Activated T-cell treated with anti-CD3 and anti-CD28 coated beads, Interleukin-2, amount 50 U/mL, for 48 hours (primary cell): ENCODE measurements around the gene CBX4.

Source experiments
- DNase-seq, 2 experiments: peaks; one replicate each; pipeline ENCODE4 v3.0.0-alpha.2; 2020

Gene CBX4

DNA sequence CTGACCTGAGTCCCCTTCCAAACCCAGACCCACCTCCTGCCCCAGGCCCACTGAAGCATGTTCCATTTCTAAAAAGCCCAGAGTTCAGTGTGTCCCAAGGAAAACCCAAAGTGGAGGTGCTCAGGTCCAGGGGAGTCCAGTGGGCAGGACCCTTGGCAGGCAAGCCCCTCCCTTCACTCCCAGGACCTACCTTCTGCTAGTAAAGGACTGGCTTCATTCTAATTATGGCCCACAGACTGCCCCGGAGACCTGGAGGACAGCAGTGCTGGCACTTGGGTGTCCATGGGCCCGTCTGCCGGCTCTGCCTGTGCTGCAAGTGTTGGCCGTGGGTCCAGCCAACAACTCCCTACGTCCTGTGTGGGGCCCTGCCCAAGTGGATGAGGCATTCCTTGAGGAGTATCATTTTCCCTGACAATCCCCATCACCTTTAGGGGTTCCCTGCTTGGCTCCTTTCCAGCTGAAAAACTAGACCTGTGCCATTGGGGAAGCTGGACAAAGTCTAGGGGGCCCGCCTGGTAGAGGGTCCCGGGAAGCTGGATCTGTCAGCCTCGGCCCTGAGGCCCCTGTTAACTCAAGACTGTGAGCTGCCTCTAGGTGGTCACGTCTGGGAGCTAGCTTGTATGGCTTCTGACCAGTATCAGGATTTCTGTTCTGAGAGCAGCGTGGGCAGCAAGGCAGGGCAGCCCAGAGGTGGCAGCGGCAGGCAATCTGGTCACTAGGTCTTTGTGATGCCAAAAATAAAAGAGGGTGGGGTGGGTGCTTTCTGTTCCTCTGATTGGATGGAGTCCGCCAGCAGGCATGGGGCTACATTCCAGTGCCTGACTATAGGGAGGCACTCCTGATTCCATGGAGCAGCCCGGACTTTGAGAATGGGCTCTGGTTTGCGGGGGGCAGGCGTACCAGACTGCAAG, 53.1 kb downstream of the CBX4 start:
- no peak for DNase-seq

DNA sequence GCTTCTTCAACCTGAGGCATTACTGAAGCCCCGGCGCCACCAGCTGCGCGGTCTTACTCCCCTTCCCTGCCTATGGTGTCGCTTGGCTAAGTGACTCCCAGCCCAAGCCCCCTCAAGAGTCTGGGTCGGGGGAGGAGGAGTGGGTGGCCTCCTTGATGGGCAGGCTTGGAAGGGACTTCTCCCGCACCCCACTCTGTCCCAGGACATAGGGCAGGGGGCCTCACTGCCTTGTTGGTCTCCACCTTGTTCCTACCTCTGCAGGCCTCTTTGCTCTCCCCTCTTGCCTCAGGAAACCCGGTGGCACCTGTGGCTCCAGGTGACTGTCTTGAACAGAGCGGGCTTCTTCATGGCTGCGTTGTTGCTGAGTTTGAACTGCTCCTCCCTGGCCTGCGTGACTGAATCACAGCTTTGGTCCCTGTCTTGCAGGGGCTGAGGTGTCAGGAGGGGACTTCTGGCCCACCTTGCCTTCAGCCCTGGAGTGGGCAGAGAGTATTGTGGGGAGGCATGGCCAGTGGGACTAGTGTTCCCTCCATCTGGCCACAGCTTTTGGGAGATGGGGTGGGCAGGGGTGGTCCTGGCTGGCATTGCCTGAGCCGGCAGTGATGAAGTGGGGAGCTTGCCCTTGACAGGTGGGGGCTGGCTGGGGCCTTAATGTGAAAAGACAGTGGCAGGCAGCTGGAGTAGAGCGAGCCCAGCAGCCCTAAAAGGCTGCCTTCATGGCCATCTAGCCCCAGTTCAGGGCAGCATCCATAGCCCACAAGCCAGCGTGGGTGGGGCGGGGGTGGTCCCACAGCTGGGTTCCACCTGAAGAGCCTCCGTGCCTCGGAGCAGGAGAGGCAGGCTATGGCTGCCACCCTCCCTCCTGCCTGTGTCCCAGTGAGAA, 54.0 kb downstream of the CBX4 start:
- no peak for DNase-seq

DNA sequence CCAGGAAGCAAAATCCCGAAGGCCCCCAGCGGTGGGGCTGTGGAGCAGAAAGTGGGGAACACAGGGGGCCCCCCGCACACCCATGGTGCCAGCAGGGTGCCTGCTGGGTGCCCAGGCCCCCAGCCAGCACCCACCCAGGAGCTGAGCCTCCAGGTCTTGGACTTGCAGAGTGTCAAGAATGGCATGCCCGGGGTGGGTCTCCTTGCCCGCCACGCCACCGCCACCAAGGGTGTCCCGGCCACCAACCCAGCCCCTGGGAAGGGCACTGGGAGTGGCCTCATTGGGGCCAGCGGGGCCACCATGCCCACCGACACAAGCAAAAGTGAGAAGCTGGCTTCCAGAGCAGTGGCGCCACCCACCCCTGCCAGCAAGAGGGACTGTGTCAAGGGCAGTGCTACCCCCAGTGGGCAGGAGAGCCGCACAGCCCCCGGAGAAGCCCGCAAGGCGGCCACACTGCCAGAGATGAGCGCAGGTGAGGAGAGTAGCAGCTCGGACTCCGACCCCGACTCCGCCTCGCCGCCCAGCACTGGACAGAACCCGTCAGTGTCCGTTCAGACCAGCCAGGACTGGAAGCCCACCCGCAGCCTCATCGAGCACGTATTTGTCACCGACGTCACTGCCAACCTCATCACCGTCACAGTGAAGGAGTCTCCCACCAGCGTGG, 54.8 kb downstream of the CBX4 start:
- DNase-seq, result no peak

DNA sequence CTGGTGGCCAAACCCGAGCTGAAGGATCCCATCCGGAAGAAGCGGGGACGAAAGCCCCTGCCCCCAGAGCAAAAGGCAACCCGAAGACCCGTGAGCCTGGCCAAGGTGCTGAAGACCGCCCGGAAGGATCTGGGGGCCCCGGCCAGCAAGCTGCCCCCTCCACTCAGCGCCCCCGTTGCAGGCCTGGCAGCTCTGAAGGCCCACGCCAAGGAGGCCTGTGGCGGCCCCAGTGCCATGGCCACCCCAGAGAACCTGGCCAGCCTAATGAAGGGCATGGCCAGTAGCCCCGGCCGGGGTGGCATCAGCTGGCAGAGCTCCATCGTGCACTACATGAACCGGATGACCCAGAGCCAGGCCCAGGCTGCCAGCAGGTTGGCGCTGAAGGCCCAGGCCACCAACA, 55.3 kb downstream of the CBX4 start:
- no peak for DNase-seq
